ENCODE measurements around the gene TKT.

Gene TKT

DNA sequence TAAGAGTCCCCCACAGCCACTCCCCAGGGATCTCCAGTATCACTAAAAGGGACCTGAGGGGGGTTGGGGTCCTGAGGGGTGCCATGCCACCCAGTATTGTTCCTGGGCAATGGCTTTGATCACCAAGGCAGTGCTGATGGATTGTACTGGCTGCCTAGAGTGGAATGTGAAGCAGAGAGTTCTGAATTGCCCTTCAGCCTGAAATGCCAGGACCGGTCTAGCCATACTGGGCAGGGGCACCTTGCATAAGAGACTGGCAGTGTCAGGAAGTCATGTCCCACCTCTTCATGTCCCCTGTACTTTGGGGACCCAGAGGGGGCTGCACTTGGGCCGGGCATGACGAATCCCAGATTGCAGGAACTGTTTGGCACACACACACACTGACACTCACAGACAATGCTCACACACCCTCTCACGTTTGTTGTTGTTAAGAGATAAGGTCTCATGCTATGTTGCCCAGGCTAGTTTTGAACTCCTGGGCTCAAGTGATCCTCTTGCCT, 4.5 kb upstream of the TKT start:
- DNase-seq (ENCODE audit: low read depth in 1 of 2, low spot score in 1 of 2) = no peak
- TF ChIP-seq CTCF (IDR thresholded peaks at IDR 0.05; ENCODE audit: insufficient read depth, low read length) = no peak
- no peak for TF ChIP-seq REST (IDR thresholded peaks at IDR 0.05; ENCODE audit: insufficient replicate concordance, low read depth)
- TF ChIP-seq GABPA (IDR thresholded peaks at IDR 0.05; ENCODE audit: low read depth) = no peak
- no peak for TF ChIP-seq SPI1 (IDR thresholded peaks at IDR 0.05; ENCODE audit: borderline replicate concordance, low read depth)
- TF ChIP-seq POLR2AphosphoS5 (IDR thresholded peaks at IDR 0.05; ENCODE audit: low read depth) = no peak
- Histone ChIP-seq H3K27ac (replicated peaks) (no peak overlapping the region), H3K4me3 (replicated peaks; ENCODE audit: insufficient read depth, low read length) (no peak overlapping the region), H3K27me3 (ENCODE audit: insufficient read depth, poor library complexity, severe bottlenecking) (no peaks in the 10 kb centered on the region)

GRCh38 chr3:53259427-53260259, 3.8 kb upstream of the TKT start:
- H3K27me3 ChIP-seq (ENCODE audit: insufficient read depth, poor library complexity, severe bottlenecking) = no peaks in the 10 kb centered on the region

More at GRCh38 chr3:53259427-53260259, 3.8 kb upstream of the TKT start:
- Histone ChIP-seq H3K27ac (replicated peaks) (no peak overlapping the region), H3K4me3 (replicated peaks; ENCODE audit: insufficient read depth, low read length) (no peak overlapping the region)
- DNase-seq (ENCODE audit: low read depth in 1 of 2, low spot score in 1 of 2) = no peak
- TF ChIP-seq POLR2AphosphoS5 (IDR thresholded peaks at IDR 0.05; ENCODE audit: low read depth) (no peak), GABPA (IDR thresholded peaks at IDR 0.05; ENCODE audit: low read depth) (no peak), REST (IDR thresholded peaks at IDR 0.05; ENCODE audit: insufficient replicate concordance, low read depth) (no peak), SPI1 (IDR thresholded peaks at IDR 0.05; ENCODE audit: borderline replicate concordance, low read depth) (no peak), CTCF (IDR thresholded peaks at IDR 0.05; ENCODE audit: insufficient read depth, low read length) (no peak)

All from HL-60 (cell line).